Upper lobe of right lung (tissue), 1 donor: ENCODE measurements around the gene PIGC. TPM values are rescaled to one million over a fixed set of nuclear protein-coding genes. Genes with fewer than 3 reads are reported as not detected.

Source experiments
- ATAC-seq: fragments of 200-7000 bp; cut with Tn5 transposase; one replicate; pipeline ENCODE4 v1.9.1; 2020; ENCODE audit warnings: mild to moderate bottlenecking, moderate library complexity
- DNase-seq: peaks from one replicate; pipeline ENCODE4 v3.0.0-alpha.2; 2020
- H3K27ac ChIP-seq: fragments of 200-600 bp; one replicate; pipeline ENCODE4 v1.8.0; 2022
- H3K27me3 ChIP-seq: fragments of 200-600 bp; one replicate; pipeline ENCODE4 v1.8.0; 2022; ENCODE audit warnings: mild to moderate bottlenecking
- H3K36me3 ChIP-seq: fragments of 200-600 bp; one replicate; pipeline ENCODE4 v1.8.0; 2022
- H3K4me1 ChIP-seq: fragments of 200-600 bp; one replicate; pipeline ENCODE4 v1.8.0; 2022
- H3K4me3 ChIP-seq: fragments of 200-600 bp; one replicate; pipeline ENCODE4 v1.8.0; 2022; ENCODE audit warnings: mild to moderate bottlenecking
- H3K9me3 ChIP-seq: fragments of 200-600 bp; one replicate; pipeline ENCODE4 v1.8.0; 2022
- CTCF ChIP-seq: fragments of 200-600 bp; IDR thresholded peaks from one replicate; pipeline ENCODE4 v1.8.0; 2022; ENCODE audit warnings: antibody characterized with exemption
- intact Hi-C: fragments of 100-400 bp; cut with DNase I; formaldehyde crosslinking; loops from one replicate; pipeline ENCODE4 v1.11.0; 2022
- total RNA-seq: library from RNA; stranded (reverse); fragmentation: NEBNext Ultra II Directional; extraction: Animal tissue kit (Norgen Biotek cat#: 25700); gene quantifications from one replicate; pipeline ENCODE4 v1.2.1, GENCODE V29; 2021
- donor health status: DM: no; HTN: yes; CAD: no; lungs with severe emphysema.

PIGC gene
- total RNA-seq, 1 donor from 2014 or later: 21.0 TPM

GRCh38 chr1:172401892-172402291, 42.0 kb downstream of the PIGC start:
- Histone ChIP-seq H3K27me3 (no peaks in the 10 kb centered on the region), H3K36me3 (no peaks in the 10 kb centered on the region), H3K9me3 (no peaks in the 10 kb centered on the region), H3K27ac (no peak overlapping the region), H3K4me1 (peaks cover 7% of the 10 kb centered on the region), H3K4me3 (no peak overlapping the region)
- DNase-seq: no peak
- intact Hi-C loops: loop anchor here (10.0 kb wide), 1 partner anchor 397 kb away; no protein-coding TSS in a partner anchor
- TF ChIP-seq CTCF: peak; percentile 10
- ATAC-seq: no peak

- DNase-seq (no peak), ATAC-seq (no peak)
- no peaks in the 10 kb centered on the region for H3K27me3 ChIP-seq
- no peak overlapping the region for H3K27ac ChIP-seq
- TF ChIP-seq CTCF: no peak
- H3K9me3 ChIP-seq: no peaks in the 10 kb centered on the region
- peaks cover 7% of the 10 kb centered on the region for H3K4me1 ChIP-seq
- intact Hi-C loops: loop anchor here (10.0 kb wide), 1 partner anchor 397 kb away; no protein-coding TSS in a partner anchor
- no peaks in the 10 kb centered on the region for H3K36me3 ChIP-seq
- no peak overlapping the region for H3K4me3 ChIP-seq
These were observed 42.4 kb downstream of the PIGC start for GRCh38 chr1:172401477-172401876.

- TF ChIP-seq CTCF: no peak
- Histone ChIP-seq H3K4me3 (no peak overlapping the region), H3K27ac (no peak overlapping the region), H3K9me3 (no peaks in the 10 kb centered on the region), H3K4me1 (peaks cover 7% of the 10 kb centered on the region), H3K36me3 (no peaks in the 10 kb centered on the region), H3K27me3 (no peaks in the 10 kb centered on the region)
- intact Hi-C loops: loop anchor here (10.0 kb wide), 1 partner anchor 396 kb away; no protein-coding TSS in a partner anchor
- ATAC-seq (no peak), DNase-seq (no peak)
These were observed 43.2 kb downstream of the PIGC start for GRCh38 chr1:172400722-172401105.

GRCh38 chr1:172399756-172400721, 43.8 kb downstream of the PIGC start:
- Histone ChIP-seq H3K4me3 (no peak overlapping the region), H3K36me3 (no peaks in the 10 kb centered on the region)
- intact Hi-C loops: loop anchor here (10.0 kb wide), 1 partner anchor 395 kb away; no protein-coding TSS in a partner anchor

More at GRCh38 chr1:172399756-172400721, 43.8 kb downstream of the PIGC start:
- DNase-seq (no peak), ATAC-seq (no peak)
- Histone ChIP-seq H3K27ac (no peak overlapping the region), H3K4me1 (peaks cover 7% of the 10 kb centered on the region), H3K27me3 (no peaks in the 10 kb centered on the region), H3K9me3 (no peaks in the 10 kb centered on the region)
- no peak for TF ChIP-seq CTCF
